ENCODE data around the gene EEPD1.

EEPD1 gene

GRCh38 chr7:36186359-36187121 is 33.5 kb downstream of the EEPD1 start:
- in situ Hi-C loops (cut with HindIII; ENCODE audit: low sequenced_read_pairs), result loop anchor here (10.0 kb wide), 1 partner anchor 72 kb away; no protein-coding TSS in a partner anchor

- in situ Hi-C loops (cut with HindIII; ENCODE audit: low sequenced_read_pairs), result loop anchor here (10.0 kb wide), 1 partner anchor 73 kb away; no protein-coding TSS in a partner anchor
Measured at GRCh38 chr7:36188266-36188665, 35.2 kb downstream of the EEPD1 start.

GRCh38 chr7:36188906-36189305 is 35.9 kb downstream of the EEPD1 start:
- in situ Hi-C loops (cut with HindIII; ENCODE audit: low sequenced_read_pairs), result loop anchor here (10.0 kb wide), 1 partner anchor 74 kb away; no protein-coding TSS in a partner anchor

GRCh38 chr7:36190447-36191291 is 37.6 kb downstream of the EEPD1 start:
- in situ Hi-C loops (cut with HindIII; ENCODE audit: low sequenced_read_pairs), result no loop called here

GRCh38 chr7:36191292-36191920 is 38.4 kb downstream of the EEPD1 start:
- in situ Hi-C loops (cut with HindIII; ENCODE audit: low sequenced_read_pairs), result no loop called here

- in situ Hi-C loops (cut with HindIII; ENCODE audit: low sequenced_read_pairs), result no loop called here
Measured at GRCh38 chr7:36192053-36192824, 39.2 kb downstream of the EEPD1 start.

- in situ Hi-C loops (cut with HindIII; ENCODE audit: low sequenced_read_pairs), result no loop called here
Measured at GRCh38 chr7:36192877-36193276, 39.8 kb downstream of the EEPD1 start.

- in situ Hi-C loops (cut with HindIII; ENCODE audit: low sequenced_read_pairs), result no loop called here
Measured at GRCh38 chr7:36198854-36199266, 45.8 kb downstream of the EEPD1 start.

- in situ Hi-C loops (cut with HindIII; ENCODE audit: low sequenced_read_pairs), result no loop called here
Measured at GRCh38 chr7:36199329-36199728, 46.3 kb downstream of the EEPD1 start.

GRCh38 chr7:36201122-36201723 is 48.2 kb downstream of the EEPD1 start:
- in situ Hi-C loops (cut with HindIII; ENCODE audit: low sequenced_read_pairs), result loop anchor here (5.0 kb wide), 1 partner anchor 61 kb away; no protein-coding TSS in a partner anchor

- in situ Hi-C loops (cut with HindIII; ENCODE audit: low sequenced_read_pairs), result loop anchor here (5.0 kb wide), 1 partner anchor 60 kb away; no protein-coding TSS in a partner anchor
Measured at GRCh38 chr7:36202398-36202797, 49.3 kb downstream of the EEPD1 start.

GRCh38 chr7:36203071-36203790 is 50.2 kb downstream of the EEPD1 start:
- in situ Hi-C loops (cut with HindIII; ENCODE audit: low sequenced_read_pairs), result loop anchor here (5.0 kb wide), 1 partner anchor 59 kb away; no protein-coding TSS in a partner anchor

- in situ Hi-C loops (cut with HindIII; ENCODE audit: low sequenced_read_pairs), result loop anchor here (5.0 kb wide), 1 partner anchor 58 kb away; no protein-coding TSS in a partner anchor
Measured at GRCh38 chr7:36204044-36204663, 51.1 kb downstream of the EEPD1 start.

- in situ Hi-C loops (cut with HindIII; ENCODE audit: low sequenced_read_pairs), result loop anchor here (5.0 kb wide), 1 partner anchor 57 kb away; no protein-coding TSS in a partner anchor
Measured at GRCh38 chr7:36204929-36205635, 52.0 kb downstream of the EEPD1 start.

- in situ Hi-C loops (cut with HindIII; ENCODE audit: low sequenced_read_pairs), result no loop called here
Measured at GRCh38 chr7:36205803-36206202, 52.7 kb downstream of the EEPD1 start.

- in situ Hi-C loops (cut with HindIII; ENCODE audit: low sequenced_read_pairs), result no loop called here
Measured at GRCh38 chr7:36207451-36208291, 54.6 kb downstream of the EEPD1 start.

- in situ Hi-C loops (cut with HindIII; ENCODE audit: low sequenced_read_pairs), result no loop called here
Measured at GRCh38 chr7:36208426-36208825, 55.4 kb downstream of the EEPD1 start.
